Activated B cell treated with CpG ODN at 0.5 μM for 24 hours (primary cell): ENCODE results near the gene CCNE1. TPM values are rescaled to one million over a fixed set of nuclear protein-coding genes. Genes with fewer than 3 reads are reported as not detected.

Experiments
- ATAC-seq: fragments of 200-7000 bp; cut with Tn5 transposase; one replicate; pipeline ENCODE4 v1.10.0; 2021; ENCODE audit warnings: low read depth, mild to moderate bottlenecking, moderate library complexity
- CTCF ChIA-PET: fragments of 350-600 bp; sonication (Branson Sonifier 250); formaldehyde crosslinking; loops from one replicate; lab custom pipeline; 2021; ENCODE audit warnings: antibody characterized with exemption; lab: Charles Lee
- POLR2A ChIA-PET: fragments of 350-600 bp; sonication (Branson Sonifier 250); formaldehyde crosslinking; loops from one replicate; lab custom pipeline; 2021; ENCODE audit warnings: antibody characterized with exemption; lab: Charles Lee
- DNase-seq: peaks from one replicate; pipeline ENCODE4 v3.0.0; 2022
- H3K27ac Mint-ChIP-seq: one replicate; pipeline ENCODE4 v1.8.0; 2020; ENCODE audit warnings: mixed read lengths
- H3K27me3 Mint-ChIP-seq: one replicate; pipeline ENCODE4 v1.8.0; 2021; ENCODE audit warnings: mixed read lengths
- H3K36me3 Mint-ChIP-seq: one replicate; pipeline ENCODE4 v1.8.0; 2021; ENCODE audit warnings: low read depth, mixed read lengths
- H3K4me1 Mint-ChIP-seq: one replicate; pipeline ENCODE4 v1.8.0; 2021; ENCODE audit warnings: mixed read lengths
- H3K4me3 Mint-ChIP-seq: one replicate; pipeline ENCODE4 v1.8.0; 2020; ENCODE audit warnings: mild to moderate bottlenecking, mixed read lengths
- H3K9me3 Mint-ChIP-seq: one replicate; pipeline ENCODE4 v1.8.0; 2020; ENCODE audit warnings: mixed read lengths
- intact Hi-C: fragments of 100-400 bp; cut with micrococcal nuclease; formaldehyde crosslinking; loops from one replicate; pipeline ENCODE4 v1.15.1; 2024
- total RNA-seq: library from RNA; stranded (reverse); gene quantifications from 2 replicates; pipeline ENCODE4 v1.2.3, GENCODE V29; 2022
- TF ChIP-seq, protein P1 (sequence below): fragments of 200-600 bp; IDR thresholded peaks from one replicate; pipeline ENCODE4 v1.8.0; 2022; ENCODE audit warnings: antibody characterized with exemption, mild to moderate bottlenecking

Gene CCNE1
- total RNA-seq, 1 donor from 2014 or later: 4.1 TPM

DNA sequence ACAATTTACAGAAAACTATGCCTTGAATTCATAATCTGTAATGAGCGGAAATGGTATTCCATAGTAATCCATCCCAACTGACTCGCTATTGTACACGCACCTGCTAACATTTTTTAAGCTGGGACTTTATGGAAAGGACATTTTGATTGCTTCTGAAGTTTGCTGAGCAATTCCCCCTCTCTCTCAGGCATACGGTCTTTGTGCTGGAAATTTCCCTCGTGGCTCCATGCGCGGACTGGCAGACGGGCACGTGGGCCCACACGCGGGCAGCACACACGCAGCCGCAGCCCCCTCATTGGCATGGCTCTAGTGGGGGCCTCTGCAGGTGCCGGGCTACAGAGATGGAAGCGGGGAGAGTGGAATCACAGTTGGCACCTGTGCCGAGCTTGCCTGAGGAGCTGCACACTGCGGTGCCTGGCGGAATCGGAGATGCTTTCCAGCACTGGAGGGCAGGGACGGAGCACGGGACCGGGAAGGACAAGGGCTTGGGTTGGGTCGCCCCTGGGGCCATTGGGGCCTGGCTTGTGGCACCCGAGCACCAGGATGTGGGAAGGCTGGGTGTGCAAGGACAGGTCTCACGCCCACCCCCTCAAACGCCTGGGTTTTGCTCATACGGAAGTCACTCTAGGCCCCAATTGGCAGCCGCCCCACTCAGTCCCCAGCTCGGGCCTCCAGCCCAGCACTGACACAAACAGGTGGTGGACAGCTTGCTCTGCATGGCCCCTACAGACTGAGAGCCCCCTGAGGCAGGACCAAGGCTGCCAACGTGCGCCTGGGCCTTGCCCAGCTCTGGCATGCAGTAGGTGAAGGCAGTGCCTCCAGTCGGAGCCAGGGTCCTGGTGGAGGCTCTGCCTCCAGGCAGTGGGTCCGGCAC, 30.2 kb upstream of the CCNE1 start:
- POLR2A ChIA-PET: no interaction called here
- ATAC-seq: no peak
- CTCF ChIA-PET: no interaction called here
- intact Hi-C loops: no loop called here
- H3K27ac Mint-ChIP-seq: no peak overlapping the region
- no peak for DNase-seq
- no peaks in the 10 kb centered on the region for H3K36me3 Mint-ChIP-seq
- no peak overlapping the region for H3K4me3 Mint-ChIP-seq
- H3K4me1 Mint-ChIP-seq: no peaks in the 10 kb centered on the region
- H3K27me3 Mint-ChIP-seq: peaks cover 9% of the 10 kb centered on the region
- TF ChIP-seq, protein P1, sequence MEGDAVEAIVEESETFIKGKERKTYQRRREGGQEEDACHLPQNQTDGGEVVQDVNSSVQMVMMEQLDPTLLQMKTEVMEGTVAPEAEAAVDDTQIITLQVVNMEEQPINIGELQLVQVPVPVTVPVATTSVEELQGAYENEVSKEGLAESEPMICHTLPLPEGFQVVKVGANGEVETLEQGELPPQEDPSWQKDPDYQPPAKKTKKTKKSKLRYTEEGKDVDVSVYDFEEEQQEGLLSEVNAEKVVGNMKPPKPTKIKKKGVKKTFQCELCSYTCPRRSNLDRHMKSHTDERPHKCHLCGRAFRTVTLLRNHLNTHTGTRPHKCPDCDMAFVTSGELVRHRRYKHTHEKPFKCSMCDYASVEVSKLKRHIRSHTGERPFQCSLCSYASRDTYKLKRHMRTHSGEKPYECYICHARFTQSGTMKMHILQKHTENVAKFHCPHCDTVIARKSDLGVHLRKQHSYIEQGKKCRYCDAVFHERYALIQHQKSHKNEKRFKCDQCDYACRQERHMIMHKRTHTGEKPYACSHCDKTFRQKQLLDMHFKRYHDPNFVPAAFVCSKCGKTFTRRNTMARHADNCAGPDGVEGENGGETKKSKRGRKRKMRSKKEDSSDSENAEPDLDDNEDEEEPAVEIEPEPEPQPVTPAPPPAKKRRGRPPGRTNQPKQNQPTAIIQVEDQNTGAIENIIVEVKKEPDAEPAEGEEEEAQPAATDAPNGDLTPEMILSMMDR: no peak
- no peaks in the 10 kb centered on the region for H3K9me3 Mint-ChIP-seq

DNA sequence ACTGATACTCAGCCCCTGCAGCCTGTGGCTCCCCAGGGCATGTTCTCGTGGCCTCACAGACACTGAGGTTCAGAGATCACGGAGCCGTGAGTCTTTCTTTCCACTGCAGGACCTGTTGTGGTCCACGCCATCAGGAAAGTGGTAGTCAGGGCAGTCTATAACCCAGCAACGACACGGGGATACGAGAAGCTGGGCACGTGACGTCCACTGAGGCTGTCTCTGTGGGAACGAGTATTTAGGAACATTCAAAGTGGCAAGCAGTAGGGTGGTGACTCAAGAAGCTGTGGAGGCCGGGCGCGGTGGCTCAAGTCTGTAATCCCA, 29.6 kb upstream of the CCNE1 start:
- POLR2A ChIA-PET: no interaction called here
- no peaks in the 10 kb centered on the region for H3K36me3 Mint-ChIP-seq

DNA sequence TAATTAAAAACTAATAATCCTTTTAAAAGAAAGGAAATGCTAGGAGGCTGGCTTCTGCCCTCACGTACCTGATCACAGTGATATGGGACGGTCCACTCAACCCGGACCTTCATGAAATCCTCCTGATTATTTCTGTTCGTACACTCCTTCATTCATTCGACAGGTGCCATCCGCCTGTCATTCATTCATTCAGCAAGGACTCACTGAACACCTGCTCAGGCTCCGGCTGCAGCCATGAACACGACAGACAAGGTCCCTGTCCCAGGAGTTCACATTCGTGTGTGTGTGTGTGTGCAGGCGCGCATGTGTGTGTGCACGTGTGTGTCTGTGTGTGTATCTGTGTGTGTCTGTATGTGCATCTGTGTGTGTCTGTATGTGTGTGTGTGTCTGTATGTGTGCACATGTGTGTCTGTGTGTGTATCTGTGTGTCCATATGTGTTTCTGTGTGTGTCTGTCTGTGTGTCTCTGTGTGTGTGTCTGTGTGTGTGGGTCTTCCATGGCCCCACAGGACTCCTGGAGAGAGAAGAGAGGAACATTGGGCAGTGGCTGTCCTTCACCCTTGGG, 28.1 kb upstream of the CCNE1 start:
- ATAC-seq (no peak), DNase-seq (no peak)
- H3K4me1 Mint-ChIP-seq: no peaks in the 10 kb centered on the region
- ChIA-PET CTCF (no interaction called here), POLR2A (no interaction called here)
- no peaks in the 10 kb centered on the region for H3K9me3 Mint-ChIP-seq
- TF ChIP-seq, protein P1: no peak
- H3K4me3 Mint-ChIP-seq: no peak overlapping the region
- no peaks in the 10 kb centered on the region for H3K36me3 Mint-ChIP-seq
- H3K27ac Mint-ChIP-seq: no peak overlapping the region
- intact Hi-C loops: no loop called here
- H3K27me3 Mint-ChIP-seq: peaks cover 9% of the 10 kb centered on the region

More for the DNA sequence above, 29.6 kb upstream of the CCNE1 start:
- ATAC-seq (no peak), DNase-seq (no peak)
- CTCF ChIA-PET: no interaction called here
- peaks cover 9% of the 10 kb centered on the region for H3K27me3 Mint-ChIP-seq
- TF ChIP-seq, protein P1: no peak
- H3K4me1 Mint-ChIP-seq: no peaks in the 10 kb centered on the region
- no peaks in the 10 kb centered on the region for H3K9me3 Mint-ChIP-seq
- no peak overlapping the region for H3K4me3 Mint-ChIP-seq
- H3K27ac Mint-ChIP-seq: no peak overlapping the region
- intact Hi-C loops: no loop called here

DNA sequence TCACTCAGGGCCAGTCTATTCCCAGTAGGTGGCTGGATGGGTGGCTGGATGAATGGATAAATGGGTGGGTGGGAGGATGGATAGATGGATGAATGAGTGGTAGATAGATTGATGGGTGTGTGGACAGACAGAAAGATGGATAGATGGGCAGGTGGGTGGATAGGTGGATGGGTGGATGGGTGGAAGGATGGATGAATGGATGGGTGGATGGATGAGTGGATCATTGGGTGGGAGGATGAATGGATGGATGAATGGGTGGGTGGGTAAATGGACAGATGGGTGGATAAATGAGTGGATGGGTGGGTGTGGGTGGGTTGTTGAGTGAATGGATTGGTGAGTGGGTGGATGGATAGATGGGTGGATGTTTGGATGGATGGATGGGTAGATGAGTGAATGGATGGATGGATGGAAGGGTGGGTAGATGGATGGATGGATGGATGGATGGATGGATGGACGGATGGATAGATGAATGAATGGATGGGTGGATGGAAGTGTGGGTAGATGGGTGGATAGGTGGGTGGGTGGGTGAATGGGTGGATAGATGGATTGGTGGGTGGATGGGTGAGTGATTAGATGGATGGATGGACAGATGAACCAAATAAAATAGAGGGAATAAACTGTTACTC, 27.1 kb upstream of the CCNE1 start:
- H3K36me3 Mint-ChIP-seq: no peaks in the 10 kb centered on the region
- no peak overlapping the region for H3K4me3 Mint-ChIP-seq
- CTCF ChIA-PET: no interaction called here
- peaks cover 7% of the 10 kb centered on the region for H3K27me3 Mint-ChIP-seq
- H3K27ac Mint-ChIP-seq: no peak overlapping the region
- H3K9me3 Mint-ChIP-seq: no peaks in the 10 kb centered on the region
- TF ChIP-seq, protein P1: no peak
- intact Hi-C loops: no loop called here
- POLR2A ChIA-PET: no interaction called here
- no peak for DNase-seq
- no peaks in the 10 kb centered on the region for H3K4me1 Mint-ChIP-seq
- no peak for ATAC-seq

DNA sequence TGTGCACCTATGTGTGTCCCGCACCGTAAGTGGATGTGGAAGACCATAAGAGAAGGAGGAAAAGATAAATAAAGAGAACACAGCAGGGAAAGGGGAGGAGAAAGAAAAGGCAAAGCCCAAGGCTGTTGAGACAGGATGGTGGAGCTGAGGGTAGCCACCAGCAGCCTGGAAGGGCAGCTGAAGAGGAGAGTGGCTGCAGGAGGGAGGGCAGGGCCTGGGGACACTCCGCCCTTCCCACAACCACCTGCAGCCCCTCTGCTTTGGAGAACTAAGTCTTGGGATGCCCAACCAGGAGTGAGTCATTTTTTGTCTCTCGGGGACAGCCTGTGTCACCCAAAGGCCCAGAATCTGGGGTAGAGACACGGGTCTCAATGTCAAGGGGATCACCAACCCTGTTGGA, 26.4 kb upstream of the CCNE1 start:
- ChIA-PET CTCF (interaction anchor here (0.6 kb wide), 1 partner anchor 31 kb away, joined by 3 read pairs; no protein-coding TSS in a partner anchor), POLR2A (no interaction called here)
- intact Hi-C loops: no loop called here
- H3K36me3 Mint-ChIP-seq: no peaks in the 10 kb centered on the region
- H3K27ac Mint-ChIP-seq: no peak overlapping the region
- no peaks in the 10 kb centered on the region for H3K4me1 Mint-ChIP-seq
- no peaks in the 10 kb centered on the region for H3K9me3 Mint-ChIP-seq
- TF ChIP-seq, protein P1: no peak
- no peak for DNase-seq
- H3K27me3 Mint-ChIP-seq: peaks cover 2% of the 10 kb centered on the region
- no peak overlapping the region for H3K4me3 Mint-ChIP-seq
- ATAC-seq: no peak
